Testis (tissue), 2 donors: Measurements from ENCODE around the gene AMIGO1.

Source experiments
- POLR2A ChIP-seq: fragments of 450-650 bp; IDR thresholded peaks from one replicate; pipeline ENCODE4 v1.6.1; 2017; ENCODE audit warnings: antibody characterized with exemption, mild to moderate bottlenecking, moderate library complexity
- TF ChIP-seq, protein P1 (sequence below), 3 experiments: fragments of 450-650 bp in 2 of 3; fragments of 200-600 bp in 1 of 3; sonication (generic) in 1 of 3; IDR thresholded peaks; one replicate each; pipeline ENCODE4 v1.5.1; 2016 to 2019; ENCODE audit warnings: antibody characterized with exemption in 3 of 3, mild to moderate bottlenecking in 2 of 3, moderate library complexity in 1 of 3

GRCh38 chr1:109543283-109543987 lies 33.9 kb upstream of the AMIGO1 start:
- TF ChIP-seq POLR2A = no peak
- TF ChIP-seq, protein P1, sequence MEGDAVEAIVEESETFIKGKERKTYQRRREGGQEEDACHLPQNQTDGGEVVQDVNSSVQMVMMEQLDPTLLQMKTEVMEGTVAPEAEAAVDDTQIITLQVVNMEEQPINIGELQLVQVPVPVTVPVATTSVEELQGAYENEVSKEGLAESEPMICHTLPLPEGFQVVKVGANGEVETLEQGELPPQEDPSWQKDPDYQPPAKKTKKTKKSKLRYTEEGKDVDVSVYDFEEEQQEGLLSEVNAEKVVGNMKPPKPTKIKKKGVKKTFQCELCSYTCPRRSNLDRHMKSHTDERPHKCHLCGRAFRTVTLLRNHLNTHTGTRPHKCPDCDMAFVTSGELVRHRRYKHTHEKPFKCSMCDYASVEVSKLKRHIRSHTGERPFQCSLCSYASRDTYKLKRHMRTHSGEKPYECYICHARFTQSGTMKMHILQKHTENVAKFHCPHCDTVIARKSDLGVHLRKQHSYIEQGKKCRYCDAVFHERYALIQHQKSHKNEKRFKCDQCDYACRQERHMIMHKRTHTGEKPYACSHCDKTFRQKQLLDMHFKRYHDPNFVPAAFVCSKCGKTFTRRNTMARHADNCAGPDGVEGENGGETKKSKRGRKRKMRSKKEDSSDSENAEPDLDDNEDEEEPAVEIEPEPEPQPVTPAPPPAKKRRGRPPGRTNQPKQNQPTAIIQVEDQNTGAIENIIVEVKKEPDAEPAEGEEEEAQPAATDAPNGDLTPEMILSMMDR (IDR thresholded peaks at IDR 0.05) = no peak
